Activated effector memory CD4-positive, alpha-beta T cell treated with Interleukin-2 at 50 U/mL for 16 hours (primary cell): ENCODE measurements around the gene C16orf46.

Experiments
- DNase-seq: peaks from one replicate; pipeline ENCODE4 v3.0.0-alpha.2; 2020

Gene C16orf46

DNA sequence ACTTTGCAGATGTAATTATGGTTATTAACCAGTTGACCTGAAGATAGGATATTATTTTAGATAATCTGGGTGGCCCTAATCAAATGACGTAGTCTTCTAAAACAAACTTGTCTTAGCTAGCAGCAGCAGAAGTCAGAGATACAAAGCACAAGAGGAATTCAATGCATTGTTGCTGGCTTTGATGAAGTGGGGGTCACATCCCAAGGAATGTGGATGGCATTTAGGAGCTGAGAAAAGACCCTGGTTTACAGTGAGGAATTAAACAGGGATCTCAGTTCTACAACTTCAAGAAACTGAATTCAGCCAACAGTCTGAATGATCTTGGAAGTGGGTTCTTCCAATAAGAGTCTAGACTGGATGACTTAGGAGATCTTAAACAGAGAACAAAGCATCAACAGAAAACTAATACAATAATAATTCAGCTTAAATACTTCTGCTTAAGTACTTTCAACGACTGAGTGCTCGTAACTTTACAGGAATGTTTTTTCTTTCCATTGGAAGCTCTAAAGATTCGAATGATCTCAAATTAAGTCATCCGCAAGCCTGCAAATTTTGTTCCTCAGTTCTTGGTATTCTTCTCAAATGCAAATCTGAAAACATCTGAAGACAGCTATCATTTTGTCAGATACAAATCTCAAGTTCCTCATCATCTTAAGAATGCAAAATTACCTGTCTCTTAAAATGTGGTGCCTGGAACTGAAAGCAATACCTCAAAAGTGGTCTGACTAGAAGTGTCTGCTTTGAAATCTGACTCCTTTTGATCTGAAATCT lies 3.3 kb downstream of the C16orf46 start:
- no peak for DNase-seq

DNA sequence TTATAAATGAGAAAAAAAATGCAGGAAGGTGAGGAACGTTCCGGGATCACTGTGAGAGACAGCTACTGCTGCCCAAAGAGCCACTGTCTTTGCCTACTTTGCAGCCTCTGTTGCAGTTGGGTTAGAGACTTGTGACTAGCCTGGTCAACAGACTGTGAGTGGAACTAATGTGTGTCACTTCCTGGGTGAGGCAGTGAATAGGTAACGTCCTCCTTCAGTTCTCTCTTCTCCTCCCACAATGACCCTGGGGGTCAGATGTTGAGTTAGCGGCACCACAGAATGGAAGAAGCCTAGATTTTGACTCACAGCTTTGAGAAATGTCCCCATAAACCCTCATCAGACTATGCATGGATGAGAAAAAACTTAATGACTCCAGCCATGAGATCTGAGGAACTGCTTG lies 5.2 kb downstream of the C16orf46 start:
- DNase-seq, result no peak

DNA sequence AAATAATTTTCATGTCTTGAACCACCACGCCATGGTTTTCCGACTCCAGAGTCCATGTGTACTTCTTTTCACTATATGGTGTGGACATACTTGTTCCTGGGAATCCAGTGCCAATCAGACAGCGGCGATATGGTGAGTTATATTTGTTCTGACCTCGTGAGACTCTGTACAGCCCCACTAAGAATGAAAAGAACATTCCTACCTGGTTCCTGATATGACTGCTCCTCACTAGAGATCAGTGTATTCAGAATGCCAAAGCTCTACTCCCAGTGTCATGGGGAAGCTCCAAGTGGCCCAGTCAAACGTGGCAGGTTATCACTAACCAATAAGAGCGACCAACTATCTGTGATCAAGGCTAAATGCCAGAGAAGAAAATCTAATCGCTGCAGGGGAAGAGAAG lies 6.1 kb downstream of the C16orf46 start:
- no peak for DNase-seq

DNA sequence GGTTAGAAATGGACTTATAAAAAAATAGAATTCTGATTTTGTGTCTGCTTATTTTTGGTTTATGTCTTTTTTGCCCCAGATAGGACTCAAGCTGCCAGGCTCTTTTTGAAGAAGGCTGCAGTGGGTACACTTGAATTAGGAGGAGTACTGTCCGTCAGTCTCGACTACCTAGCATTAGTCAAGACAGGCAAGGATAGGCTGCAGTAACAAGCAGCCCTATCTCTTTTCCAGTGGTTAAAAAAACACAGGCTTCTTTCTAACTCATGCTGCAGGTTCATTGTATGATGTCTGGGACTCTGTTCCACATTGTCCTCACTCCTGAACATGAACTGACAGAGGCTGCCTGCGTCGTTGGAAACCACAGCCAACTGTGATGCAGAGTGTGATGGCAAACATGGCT lies 8.0 kb downstream of the C16orf46 start:
- DNase-seq, result no peak

DNA sequence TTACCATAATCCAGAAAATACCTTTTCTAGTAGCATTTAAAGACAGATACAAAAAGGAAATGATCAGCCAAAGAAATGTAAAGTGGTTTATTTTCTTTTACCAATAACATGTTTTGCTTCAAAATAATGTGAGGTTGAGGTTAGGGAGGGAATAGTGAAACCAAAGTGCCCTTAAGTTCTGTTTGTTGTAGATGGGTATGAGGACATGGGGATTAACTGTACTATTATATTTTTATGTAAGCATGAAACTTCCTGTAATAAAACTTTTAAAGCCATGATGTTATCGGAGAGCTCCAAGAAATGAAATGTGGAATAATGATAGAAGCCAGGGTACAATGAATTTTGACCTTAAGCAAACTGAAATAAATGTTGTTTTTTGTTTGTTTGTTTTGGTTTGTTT lies 9.9 kb downstream of the C16orf46 start:
- no peak for DNase-seq

DNA sequence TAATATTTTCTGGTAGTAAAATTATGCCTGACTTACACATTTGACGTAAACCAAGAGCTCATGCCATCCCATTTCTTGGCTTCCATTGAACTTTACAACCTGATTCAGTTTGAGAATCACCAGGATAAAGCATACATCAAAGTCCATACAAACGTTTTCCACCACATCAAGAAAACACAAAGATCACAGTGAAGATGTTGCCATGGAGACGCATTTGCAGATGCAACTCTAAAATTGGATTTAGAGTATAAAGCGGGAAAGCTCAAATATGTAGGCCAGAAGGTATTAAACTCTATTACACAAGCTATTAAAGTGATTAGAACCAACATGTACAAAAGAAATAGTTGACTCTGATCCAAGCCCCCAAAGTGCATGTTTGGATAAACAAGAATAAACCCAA lies 10.4 kb downstream of the C16orf46 start:
- no peak for DNase-seq

DNA sequence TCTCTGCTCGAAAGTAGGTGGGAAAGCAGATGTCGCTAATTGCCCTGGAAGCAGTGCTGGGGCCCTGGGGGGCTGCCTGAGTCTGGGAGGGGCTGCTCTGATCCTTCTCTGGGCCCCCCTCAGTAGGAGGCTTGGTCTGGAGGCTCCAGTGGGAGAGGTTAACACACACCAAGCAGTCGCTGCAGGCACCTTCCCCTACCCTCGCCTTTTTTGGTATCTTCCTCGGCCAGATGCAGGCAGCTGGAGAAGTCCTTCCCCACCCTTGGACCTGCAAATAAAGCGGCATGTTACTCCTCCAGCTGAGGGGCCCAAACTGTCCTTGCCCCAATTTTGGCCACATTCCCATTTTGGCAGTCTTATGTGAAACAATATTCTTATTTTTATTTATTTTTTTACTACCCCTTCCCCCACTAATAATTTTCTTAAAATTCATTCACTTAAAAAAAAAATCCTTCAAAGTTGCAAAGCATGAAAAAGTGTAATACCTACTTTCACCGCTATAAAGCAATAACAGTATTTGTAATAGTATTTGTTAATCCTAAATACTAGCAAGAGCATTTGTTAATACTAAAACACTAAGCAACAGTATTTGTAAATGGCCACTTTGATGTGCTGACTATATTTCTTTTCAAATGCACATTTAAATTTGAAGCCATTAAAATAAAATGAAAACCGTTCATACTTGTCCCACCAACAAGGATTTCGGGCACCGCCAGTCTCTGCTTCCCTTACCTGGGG lies 15.0 kb downstream of the C16orf46 start:
- DNase-seq, result no peak

DNA sequence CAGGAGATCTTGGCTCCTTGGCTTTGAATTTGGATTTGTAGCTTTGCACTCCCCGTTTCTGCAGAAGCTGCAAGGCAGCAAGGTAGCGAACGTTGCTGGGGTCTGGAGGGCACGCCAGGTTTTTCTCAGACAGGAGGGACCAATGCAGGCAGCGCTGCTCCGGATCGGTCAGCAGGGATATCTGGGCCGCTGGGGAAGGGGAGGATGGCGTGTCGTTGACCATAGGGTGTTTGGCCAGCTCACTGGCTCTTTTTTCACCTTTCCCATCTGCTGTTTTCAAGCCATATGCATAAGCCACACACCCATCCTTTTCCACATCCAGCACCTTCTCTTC lies 15.8 kb downstream of the C16orf46 start:
- no peak for DNase-seq

DNA sequence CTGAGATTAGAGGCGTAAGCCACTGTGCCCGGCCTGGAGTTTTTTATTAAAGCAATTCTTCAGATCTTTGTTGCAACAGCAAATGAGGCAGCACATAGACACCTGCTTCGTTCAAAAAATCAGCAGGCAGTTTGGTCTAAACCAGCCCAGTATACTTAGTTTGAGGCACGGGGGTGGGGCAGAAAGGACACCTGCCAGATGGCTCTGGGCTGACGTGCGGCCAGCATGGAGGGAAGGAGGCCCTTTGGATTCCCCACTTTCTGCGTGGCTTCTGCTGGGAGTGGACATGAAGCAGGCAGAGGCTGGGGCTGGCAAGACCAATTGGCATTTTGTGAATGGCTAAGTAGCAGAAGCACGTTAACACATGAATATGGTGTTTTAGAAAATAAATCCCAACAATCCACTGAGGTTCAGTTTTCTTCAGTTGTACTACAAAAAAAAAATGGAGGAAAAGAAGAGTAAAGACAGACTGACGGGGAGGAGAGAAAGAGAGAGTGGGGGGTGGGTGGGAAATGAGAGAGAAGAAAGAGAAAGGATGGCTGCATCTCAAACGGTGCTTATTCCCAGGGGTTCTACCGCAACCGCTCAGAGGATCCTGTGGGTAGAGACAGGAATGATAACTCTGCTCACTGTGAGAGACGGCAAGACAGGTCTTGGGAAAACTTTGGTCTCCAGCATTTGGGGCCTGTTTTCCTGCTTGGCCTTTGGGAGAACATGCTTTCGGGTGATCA lies 16.3 kb downstream of the C16orf46 start:
- no peak for DNase-seq

DNA sequence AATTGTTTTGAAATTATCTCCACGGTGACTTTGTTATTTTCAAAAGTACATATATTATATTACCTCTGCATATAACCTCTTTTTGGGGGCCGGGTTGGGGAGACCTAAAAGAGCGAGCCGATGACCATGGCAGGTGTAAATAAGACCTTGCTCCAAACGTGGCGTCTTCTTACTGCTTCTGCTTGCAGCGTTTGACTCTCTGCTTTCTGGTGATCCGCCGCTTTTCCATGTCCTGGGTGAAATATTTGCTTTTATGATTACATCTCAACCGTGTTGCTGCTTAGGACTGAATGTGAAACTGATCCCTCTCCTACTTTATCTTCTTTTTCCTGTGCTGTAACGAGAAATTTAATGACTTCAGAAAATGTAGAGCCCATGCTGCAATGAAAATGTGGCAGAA lies 23.3 kb downstream of the C16orf46 start:
- DNase-seq, result no peak

DNA sequence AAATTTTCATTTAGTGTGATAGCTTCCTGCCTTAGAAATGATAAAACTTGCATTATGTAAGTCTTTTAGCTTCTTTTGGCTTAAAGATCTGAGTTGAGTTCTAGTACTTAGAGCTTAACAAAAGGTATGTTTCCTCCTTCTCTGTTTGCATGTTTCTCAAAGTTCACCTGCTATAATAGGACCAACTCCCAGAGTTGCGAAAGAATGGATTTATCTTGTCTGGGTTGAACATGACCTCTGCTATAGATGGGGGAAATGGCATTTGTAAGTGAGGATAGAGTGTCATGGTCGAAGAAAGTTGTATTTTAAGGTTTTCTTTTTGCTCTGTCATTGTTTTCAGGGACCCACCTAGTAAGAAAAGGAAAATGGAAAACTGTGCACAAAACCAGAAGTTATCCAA lies 34.2 kb downstream of the C16orf46 start:
- DNase-seq, result no peak

DNA sequence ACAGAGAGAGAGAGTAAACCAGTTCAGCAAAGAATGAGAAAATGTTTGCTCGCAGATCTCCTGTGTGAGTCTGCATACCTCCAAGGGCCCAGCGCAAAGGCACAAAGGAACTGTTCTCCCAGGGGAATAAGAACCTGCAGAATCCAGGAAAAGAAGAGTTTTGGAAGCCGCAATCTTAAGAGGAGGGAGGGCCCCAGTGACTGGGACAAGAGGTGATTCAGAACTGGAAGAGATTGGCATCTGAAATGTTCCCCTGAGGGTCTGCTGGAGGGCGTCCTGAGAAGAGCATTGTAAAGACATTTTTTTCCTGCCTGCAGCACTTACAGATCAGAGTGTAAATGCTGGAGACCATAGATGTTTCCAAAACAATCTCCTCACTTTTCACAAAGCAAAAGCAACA lies 35.3 kb downstream of the C16orf46 start:
- no peak for DNase-seq

DNA sequence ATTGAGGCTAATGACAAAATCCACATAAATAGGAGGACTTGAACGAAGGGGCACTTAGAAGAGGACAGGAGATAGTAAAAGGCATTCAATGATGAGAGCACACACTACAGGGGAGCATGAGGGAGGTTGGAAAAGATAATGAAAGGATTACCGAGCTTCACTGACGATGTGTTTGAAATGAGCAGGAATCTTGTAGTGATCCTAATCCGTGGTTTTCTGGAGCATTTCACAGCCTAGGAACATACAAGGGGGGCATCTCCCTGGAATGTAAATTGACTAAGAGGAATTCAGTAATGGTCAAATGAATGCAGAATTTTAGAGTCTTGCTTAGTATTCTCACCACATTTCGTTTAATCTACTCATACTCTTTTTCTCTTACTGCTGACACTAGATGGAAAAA lies 36.2 kb downstream of the C16orf46 start:
- no peak for DNase-seq

DNA sequence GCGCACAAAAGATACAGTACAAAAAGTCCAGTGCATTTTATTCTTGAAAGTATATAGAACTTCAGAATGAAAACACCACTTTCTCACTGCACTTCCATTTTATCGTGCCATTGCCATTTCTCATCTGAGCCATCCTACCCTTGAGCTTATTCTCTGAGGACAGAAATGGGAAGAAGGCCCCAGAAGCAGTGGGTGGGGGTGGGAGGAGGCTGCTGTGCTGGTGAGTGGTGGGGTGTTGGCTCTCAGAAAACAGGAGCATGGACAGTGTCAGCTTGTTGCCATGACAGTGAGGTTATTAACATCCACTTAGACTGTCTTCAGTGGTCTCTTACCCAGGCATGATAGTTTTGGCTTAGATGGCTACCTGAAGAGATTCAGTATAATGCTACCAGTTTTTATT lies 36.9 kb downstream of the C16orf46 start:
- no peak for DNase-seq

DNA sequence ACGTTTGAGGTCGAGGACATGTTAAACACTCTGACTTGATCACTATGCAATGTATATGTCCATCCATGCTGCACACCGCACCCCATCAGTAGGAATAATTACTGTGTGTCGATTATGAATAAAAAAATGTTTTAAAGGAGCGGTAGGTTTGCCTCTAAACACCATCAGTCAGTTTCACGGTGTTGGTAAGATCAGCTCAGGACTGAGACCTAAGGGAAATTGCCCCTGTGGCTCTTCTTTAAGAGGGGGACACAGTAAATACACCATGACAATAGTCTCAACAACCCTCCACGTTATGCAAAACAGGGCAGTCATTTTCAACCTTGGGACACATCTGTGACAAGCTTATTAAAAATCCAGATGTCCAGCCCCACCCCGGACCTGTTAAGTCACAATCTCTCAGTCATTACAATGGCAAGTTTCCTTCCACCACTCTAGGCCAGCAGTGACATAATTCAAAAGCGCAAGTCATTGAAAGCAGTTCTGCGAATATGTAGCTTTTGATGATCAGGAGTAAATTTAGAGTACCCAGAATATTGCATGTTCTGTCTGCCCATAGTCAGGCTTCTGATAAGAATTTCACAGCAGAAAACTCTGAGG lies 40.2 kb downstream of the C16orf46 start:
- DNase-seq, result no peak

DNA sequence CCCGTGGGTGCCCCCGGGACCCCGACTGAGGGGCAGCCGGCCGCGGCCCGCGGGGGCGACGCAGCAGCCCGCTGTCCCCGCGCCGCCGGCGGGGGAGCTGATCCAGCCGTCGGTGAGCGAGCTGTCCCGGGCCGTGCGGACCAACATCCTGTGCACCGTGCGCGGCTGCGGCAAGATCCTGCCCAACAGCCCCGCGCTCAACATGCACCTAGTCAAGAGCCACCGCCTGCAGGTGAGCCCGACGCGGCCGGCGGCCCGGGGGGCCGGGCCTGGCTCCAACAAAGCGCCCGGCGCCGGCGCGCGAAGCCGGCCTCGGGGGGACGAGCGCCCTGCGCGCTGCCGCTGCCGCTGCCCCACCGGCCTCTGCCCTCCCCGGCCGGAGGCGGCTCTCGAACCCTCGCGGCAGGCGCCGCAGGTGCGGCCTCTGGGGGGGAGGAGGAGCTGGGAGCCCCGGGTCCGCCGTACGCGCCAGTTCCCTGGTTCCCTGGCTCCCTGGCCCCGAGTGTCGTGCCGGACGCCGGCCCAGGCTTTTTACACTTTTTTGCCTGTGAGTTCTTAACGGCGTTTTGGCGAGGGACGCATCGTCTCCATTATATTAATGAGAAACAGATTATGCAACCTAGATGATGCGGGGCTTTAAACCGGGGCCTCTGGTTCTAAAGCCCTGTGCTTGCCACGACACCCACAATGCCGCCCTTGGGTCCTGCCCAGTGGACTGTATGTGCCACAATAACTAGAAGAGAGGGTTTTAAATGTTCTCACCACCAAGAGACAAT lies 40.9 kb downstream of the C16orf46 start:
- no peak for DNase-seq

DNA sequence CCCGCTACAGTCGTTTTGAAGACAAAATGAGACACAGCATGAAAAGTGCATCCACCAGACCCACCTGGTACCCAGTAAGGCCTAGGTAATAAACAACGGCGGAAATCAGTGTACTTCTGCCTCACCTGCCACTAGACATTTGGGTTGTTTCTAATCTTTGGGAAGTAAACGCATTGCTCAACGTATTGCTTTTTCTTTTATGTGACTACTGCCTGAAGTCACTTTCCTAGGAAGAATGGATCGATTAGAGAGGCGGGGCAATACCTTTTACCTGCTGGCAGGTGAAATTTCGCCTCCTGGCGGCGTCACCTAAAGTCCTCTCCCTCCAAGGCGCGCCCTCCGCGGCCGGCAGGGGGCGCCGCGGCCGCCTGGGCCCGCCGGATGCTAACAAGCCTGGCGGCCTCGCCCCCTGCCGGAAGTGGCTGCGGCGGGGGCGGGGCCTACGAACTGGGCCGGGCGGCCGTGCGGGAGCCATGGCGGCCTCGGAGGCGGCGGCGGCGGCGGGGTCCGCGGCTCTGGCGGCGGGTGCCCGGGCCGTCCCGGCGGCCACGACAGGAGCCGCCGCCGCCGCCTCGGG lies 41.6 kb downstream of the C16orf46 start, which contains the start of gene ATMIN:
TSS of gene ATMIN (plus strand) at position 445 of the 577 bp plus-strand sequence. CDS start at position 474, 29 bp downstream.
- DNase-seq, result peak; percentile 83

DNA sequence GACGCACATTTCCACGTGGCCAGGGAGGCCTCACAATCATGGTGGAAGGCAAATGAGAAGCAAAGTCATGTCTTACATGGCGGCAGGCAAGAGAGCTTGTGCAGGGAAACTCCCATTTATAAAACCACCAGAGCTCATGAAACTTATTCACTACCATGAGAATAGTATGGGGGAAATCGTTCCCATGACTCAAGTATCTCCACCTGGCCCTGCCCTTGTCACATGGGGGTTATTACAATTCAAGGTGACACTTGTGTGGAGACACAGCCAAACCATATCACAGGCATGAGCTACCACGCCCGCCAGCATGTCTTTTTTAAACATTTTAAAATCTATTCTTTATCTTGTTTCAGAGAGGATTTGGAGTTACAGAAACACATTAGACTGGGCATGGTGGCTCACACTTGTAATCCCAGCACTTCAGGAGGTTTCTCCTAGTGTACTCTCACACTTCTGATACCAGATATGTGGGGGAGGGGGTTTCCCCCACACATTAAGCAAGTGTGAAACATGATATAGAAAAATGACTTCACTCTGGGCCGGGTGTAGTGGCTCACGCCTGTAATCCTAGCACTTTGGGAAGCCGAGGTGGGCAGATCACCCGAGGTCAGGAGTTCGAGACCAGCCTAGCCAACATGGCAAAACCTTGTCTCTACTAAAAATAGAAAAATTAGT lies 47.0 kb downstream of the C16orf46 start:
- no peak for DNase-seq

DNA sequence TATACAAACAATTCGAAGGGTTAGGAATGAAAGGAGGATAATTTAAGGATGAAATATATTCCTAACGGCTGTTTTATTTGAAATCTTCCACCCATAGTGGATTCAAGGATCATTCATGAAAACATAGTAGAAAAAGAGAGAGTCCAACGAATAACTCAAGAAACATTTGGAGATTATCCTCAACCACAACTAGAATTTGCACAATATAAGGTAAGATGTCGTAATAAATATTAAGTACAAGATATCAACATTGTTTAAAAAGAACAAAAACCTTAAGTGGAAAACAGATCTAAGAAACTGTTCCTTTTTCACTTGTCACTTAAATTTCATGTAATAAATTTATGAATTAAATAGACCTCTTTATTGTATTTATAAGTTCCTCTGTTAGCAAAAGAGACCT lies 50.6 kb downstream of the C16orf46 start:
- DNase-seq, result no peak

DNA sequence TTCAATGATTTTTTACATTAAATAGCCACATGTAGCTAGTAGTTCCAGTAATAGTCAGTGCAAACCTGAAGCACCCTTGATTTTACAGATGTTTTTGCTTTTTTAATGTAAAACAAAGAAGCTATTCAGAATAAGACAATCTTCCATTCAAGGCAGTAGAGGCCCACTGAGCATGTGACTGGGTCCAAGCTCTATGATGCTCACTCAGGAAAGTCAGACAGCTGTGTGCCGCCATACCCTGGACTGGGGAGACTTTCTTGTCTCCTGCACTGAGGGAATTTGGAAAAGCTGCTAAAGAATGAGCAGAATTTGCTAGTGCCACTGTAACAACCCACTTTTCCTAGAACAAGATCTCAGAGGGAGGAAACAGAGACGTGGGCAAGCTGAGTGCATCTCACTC lies 58.5 kb downstream of the C16orf46 start:
- no peak for DNase-seq

DNA sequence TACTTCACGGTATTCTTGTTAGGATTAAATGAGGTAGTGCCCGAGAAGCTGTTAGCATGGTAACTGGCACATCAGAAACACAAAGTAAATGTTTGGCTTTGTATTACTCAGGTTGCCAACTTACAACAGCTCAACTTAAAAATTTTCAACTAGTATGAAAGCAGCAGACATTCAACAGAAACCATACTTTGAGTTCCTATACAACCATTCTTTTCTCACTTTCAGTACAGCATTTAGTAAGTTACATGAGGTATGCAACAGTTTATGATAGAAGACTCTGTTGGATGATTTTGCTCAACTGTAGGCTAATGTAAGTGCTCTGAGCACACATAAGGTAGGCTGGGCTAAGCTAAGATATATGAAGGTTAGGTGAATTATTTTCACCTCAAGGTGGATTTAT lies 62.4 kb downstream of the C16orf46 start:
- DNase-seq, result no peak

DNA sequence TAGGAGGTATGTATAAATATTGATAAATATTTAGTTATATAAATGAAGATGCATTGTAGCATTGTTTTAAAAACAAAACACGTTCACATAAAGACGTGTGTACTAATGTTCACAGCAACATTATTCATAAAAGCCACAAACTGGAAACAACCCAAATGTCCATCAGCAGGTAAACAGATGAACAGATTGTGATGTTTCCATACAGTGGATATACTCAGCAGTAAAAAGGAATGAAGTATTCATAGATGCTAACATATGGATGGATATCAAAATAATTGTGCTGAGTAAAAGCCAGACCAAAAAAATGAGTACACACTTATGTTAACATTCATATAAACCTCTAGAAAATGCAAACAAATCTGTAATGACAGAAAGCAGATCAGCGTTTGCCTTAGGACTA lies 64.1 kb downstream of the C16orf46 start:
- DNase-seq, result no peak
